Measurements from ENCODE around the gene ZBTB37. TPM values are rescaled to one million over a fixed set of nuclear protein-coding genes. Genes with fewer than 3 reads are reported as not detected.
A peak's percentile ranks its signal among the peaks of the same experiment; 100 is the strongest.

The ZBTB37 gene
- total and polyA plus RNA-seq, 9 of the 15 experiments (the other 6 are each of a cell fraction or from before 2014, with no cell fraction given) = 1.3 to 13.9 (median 5.4) TPM

DNA sequence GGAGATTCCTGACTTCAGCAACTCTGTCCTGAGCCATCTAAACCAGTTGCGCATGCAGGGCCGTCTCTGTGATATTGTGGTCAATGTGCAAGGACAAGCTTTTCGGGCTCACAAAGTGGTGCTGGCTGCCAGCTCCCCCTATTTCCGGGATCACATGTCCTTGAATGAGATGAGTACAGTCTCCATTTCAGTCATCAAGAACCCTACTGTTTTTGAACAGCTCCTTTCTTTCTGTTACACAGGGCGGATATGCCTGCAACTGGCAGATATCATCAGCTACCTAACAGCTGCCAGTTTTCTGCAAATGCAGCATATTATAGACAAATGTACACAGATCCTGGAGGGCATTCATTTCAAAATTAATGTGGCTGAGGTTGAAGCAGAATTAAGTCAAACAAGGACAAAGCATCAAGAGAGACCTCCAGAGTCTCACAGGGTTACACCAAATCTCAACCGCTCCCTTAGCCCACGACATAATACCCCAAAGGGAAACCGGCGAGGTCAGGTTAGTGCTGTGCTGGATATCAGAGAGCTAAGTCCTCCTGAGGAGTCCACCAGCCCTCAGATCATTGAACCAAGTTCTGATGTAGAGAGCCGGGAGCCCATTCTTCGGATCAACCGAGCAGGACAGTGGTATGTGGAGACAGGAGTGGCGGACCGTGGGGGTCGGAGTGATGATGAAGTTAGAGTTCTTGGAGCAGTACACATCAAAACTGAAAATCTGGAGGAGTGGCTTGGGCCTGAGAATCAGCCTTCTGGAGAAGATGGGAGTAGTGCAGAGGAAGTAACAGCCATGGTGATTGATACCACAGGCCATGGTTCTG is 2.3 kb downstream of the ZBTB37 start (continued):
- TF ChIP-seq, protein P1, sequence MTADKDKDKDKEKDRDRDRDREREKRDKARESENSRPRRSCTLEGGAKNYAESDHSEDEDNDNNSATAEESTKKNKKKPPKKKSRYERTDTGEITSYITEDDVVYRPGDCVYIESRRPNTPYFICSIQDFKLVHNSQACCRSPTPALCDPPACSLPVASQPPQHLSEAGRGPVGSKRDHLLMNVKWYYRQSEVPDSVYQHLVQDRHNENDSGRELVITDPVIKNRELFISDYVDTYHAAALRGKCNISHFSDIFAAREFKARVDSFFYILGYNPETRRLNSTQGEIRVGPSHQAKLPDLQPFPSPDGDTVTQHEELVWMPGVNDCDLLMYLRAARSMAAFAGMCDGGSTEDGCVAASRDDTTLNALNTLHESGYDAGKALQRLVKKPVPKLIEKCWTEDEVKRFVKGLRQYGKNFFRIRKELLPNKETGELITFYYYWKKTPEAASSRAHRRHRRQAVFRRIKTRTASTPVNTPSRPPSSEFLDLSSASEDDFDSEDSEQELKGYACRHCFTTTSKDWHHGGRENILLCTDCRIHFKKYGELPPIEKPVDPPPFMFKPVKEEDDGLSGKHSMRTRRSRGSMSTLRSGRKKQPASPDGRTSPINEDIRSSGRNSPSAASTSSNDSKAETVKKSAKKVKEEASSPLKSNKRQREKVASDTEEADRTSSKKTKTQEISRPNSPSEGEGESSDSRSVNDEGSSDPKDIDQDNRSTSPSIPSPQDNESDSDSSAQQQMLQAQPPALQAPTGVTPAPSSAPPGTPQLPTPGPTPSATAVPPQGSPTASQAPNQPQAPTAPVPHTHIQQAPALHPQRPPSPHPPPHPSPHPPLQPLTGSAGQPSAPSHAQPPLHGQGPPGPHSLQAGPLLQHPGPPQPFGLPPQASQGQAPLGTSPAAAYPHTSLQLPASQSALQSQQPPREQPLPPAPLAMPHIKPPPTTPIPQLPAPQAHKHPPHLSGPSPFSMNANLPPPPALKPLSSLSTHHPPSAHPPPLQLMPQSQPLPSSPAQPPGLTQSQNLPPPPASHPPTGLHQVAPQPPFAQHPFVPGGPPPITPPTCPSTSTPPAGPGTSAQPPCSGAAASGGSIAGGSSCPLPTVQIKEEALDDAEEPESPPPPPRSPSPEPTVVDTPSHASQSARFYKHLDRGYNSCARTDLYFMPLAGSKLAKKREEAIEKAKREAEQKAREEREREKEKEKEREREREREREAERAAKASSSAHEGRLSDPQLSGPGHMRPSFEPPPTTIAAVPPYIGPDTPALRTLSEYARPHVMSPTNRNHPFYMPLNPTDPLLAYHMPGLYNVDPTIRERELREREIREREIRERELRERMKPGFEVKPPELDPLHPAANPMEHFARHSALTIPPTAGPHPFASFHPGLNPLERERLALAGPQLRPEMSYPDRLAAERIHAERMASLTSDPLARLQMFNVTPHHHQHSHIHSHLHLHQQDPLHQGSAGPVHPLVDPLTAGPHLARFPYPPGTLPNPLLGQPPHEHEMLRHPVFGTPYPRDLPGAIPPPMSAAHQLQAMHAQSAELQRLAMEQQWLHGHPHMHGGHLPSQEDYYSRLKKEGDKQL (CRISPR knock-in tag; IDR thresholded peaks at IDR 0.05; ENCODE audit: borderline replicate concordance) = no peak
- TF ChIP-seq CLOCK (CRISPR knock-in tag; IDR thresholded peaks at IDR 0.05; ENCODE audit: borderline replicate concordance) (no peak), ZZZ3 (IDR thresholded peaks at IDR 0.05) (no peak), DPF2 (IDR thresholded peaks at IDR 0.05) (peak; percentile 49; the same call in 1 of the 2 replicates), STAT5B (CRISPR knock-in tag; IDR thresholded peaks at IDR 0.05) (no peak), LARP7 (IDR thresholded peaks at IDR 0.05) (no peak), NR0B1 (IDR thresholded peaks at IDR 0.05; ENCODE audit: partially characterized antibody) (no peak), TAL1 (IDR thresholded peaks at IDR 0.05) (no peak), ATF7 (IDR thresholded peaks at IDR 0.05) (no peak), NCOA1 (IDR thresholded peaks at IDR 0.05; ENCODE audit: low read depth) (no peak), ZNF740 (CRISPR knock-in tag; IDR thresholded peaks at IDR 0.05) (no peak), ZNF740 (tag; IDR thresholded peaks at IDR 0.05) (no peak), PCBP2 (IDR thresholded peaks at IDR 0.05; ENCODE audit: low read depth, low read length, poor library complexity, severe bottlenecking) (no peak), PHB (CRISPR knock-in tag; IDR thresholded peaks at IDR 0.05) (no peak), GATA2 (CRISPR knock-in tag; IDR thresholded peaks at IDR 0.05) (peak; percentile 50; the same call in 1 of the 2 replicates), RBM22 (IDR thresholded peaks at IDR 0.05; ENCODE audit: low read depth, low read length, poor library complexity, severe bottlenecking) (no peak), CBFA2T3 (IDR thresholded peaks at IDR 0.05) (peak; percentile 44; the same call in 1 of the 2 replicates), SMARCE1 (IDR thresholded peaks at IDR 0.05) (0 out of 2 replicates have a peak, but pooled peaks have one; percentile 14)

Data from K562 (cell line).